NCI-H1436 (cell line): ENCODE results near the gene OVCH1.
"Not testable (repeated sequence)": the region's sequence is repeated elsewhere in the genome, so short reads cannot be mapped to it uniquely, and the experiment has no call there.

Source experiments
- DNase-seq: peaks from one replicate; lab custom pipeline; 2025; lab: John Stamatoyannopoulos, UW

Gene OVCH1

DNA sequence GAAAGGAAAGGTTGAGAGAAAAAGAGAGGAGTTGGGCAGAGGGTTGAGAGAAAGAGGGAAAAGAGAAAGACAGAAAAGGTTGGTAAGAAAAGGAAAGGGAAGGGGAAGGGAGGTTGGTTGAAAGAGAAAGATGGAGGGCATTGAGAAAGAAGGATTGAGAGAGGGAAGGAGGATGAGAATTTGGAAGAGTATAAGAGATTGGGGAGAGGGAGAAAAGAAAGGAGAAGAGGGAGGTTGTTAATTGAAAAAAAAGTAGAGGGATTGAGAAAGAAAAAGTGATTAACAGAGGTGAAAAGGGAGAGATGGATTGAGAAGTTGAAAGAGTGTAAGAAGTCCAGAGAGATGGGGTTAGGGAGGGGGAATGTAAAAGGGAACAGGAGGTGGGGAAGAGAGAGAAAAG, 95.0 kb downstream of the OVCH1 start:
- DNase-seq = no peak

DNA sequence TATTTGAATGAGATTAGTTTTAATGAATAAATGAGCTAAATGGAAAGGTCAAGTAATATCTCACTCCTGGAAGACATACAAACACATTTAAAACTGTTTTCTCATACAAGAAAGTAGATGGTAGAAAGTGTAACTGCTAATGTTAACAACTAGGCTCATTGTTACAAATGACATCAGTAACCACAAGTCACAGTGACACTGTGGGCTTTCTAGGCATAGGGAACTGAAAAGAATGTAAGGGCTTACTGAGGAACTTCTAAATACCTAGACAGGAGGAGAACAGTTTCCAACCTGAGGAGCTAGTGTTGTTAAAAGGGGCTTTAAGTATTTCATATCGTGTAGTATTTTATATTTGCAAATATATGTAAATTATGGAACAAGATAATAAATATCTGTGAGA, 99.0 kb downstream of the OVCH1 start:
- no peak for DNase-seq

DNA sequence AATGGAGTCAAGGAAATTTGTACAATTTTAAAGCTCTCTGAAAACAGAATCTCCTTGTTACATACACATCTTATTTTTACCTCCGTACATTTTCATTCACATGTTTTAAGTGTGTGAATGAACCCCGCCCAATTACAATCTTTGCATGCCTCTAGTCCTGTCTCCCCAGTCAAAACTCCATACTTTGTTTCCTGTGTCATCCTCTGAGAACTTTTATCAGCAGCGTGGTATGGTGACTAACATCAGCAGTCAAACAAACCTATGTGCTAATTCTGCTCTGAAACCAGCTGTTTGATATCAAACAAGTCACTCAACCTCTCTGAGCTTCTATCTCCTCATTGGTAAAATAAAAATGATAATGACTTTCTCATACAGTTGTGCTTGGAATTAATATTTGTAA, 100.7 kb downstream of the OVCH1 start:
- DNase-seq = no peak

- no peak for DNase-seq
These were observed 102.1 kb downstream of the OVCH1 start for GRCh38 chr12:29395356-29395755.

DNA sequence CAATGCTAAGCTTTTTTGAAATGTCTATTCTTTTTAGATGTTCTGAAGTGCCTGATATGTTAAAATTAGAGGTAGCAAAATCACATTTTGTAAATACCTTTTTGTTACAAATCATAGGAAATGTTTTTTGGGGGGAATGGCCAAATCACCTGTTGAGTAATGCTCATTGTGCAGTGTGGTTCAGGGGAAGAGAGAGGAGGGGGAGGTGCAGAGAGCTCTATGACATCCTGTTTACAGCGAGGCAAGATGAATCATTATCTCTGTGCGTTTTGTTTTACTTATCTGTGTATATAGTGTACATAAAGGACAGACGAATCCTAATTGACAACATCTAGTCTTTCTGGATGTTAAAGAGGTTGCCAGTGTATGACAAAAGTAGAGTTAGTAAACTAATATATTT, 107.1 kb downstream of the OVCH1 start:
- DNase-seq = not testable (repeated sequence)

DNA sequence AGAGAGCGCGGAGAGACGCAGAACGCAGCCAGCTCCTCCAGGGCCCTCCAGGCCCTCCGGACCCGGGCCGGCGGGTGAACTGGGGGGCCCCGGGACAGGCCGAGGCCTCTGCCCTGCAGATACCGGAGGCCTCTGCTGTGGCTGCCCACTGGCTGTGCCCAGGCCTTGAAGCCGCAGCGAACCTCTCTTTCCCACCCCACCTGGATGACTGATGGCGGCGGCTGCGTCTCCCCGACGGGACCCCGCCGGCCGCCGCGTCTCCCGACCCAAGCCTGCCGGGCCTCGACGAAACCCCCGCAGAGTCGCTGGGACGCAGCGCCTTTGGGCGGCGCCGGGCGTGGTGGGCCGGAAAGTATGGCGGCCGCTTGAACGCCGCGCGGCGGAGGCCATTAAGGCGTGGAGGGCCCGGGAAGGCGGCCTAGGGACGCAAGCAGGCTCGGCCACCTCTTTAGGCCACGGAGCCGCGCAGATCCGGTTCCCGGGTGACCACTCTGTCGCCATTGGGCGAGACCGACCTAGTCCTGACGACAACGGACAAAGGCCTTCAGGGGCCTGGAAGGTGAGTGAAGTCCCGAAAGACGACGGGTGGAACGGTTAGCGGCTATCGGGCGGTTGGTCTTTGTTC, 108.1 kb downstream of the OVCH1 start:
- no peak for DNase-seq

GRCh38 chr12:29386084-29386680, 111.3 kb downstream of the OVCH1 start:
- not testable (repeated sequence) for DNase-seq

- not testable (repeated sequence) for DNase-seq
These were observed 112.3 kb downstream of the OVCH1 start for GRCh38 chr12:29385194-29385593.

- DNase-seq = no peak
These were observed 115.2 kb downstream of the OVCH1 start for GRCh38 chr12:29382251-29382650.

DNA sequence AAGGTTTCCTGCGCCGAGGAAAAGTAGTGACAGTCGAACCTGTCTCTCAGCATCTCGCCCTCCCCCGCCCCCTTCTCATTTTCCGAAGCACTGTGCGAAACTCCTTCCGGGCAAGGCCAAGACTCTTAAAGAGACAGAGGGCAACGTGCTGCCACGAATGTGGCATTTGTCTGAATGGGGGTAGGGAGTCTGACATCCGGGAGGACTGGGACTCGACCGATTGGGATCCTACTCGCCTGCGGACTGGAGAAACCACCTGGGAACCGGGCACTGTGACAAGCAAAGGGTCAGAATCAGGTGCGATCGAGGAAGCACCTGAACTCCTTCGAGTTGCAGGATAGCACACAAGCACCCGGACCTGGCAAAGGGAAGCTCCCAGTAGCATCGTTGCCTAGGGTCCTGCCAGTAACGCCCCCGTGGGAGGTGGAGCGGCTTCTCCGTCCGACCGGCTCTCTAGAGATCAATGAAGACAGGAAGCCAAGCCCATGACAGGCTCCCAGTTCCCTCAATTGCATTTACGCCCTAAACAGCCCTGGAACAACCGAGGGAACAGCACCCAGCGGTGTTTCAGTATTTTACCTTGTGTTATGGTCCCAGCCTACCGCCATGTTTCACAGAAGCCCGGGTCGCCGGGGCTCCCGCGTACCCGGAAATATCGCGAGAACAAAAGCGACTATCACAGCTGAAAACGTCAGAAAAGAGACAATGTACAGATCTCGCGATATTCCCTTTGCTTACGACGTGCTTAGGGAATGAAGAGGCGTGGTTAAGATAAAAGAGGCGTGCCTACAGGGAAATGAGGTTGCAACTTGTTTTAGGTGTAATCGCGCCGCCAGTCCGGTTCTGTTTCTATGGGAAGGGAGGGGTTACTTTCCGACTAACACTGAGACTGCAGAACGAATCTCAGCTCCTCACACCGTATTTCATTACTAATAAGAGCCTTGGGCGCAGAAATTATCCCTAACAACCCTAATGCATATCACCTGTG, 116.7 kb downstream of the OVCH1 start, which contains the start of gene ERGIC2:
Gene ERGIC2, minus strand, starts transcription at position 637 of the 988 bp plus-strand sequence. CDS start 9,539 bp downstream, outside the sequence.
- DNase-seq = peak; percentile 99
